MM.1S (cell line): ENCODE measurements around the gene LRCH1.

Experiments used
- CTCF ChIP-seq: fragments of 300-600 bp; sonication (generic); IDR thresholded peaks from 2 replicates; pipeline ENCODE4 v1.5.1; 2016; ENCODE audit warnings: antibody characterized with exemption, low read length, mixed read lengths
- EZH2 ChIP-seq: fragments of 300-600 bp; sonication (generic); optimal IDR thresholded peaks from 2 replicates; pipeline ENCODE3; 2017; ENCODE audit warnings: low read depth, mild to moderate bottlenecking, antibody characterized with exemption, low read length, mixed read lengths
- EZH2phosphoT487 ChIP-seq: fragments of 300-600 bp; sonication (generic); IDR thresholded peaks from 2 replicates; pipeline ENCODE4 v1.6.1; 2018; ENCODE audit warnings: antibody characterized with exemption, low read length

GRCh38 chr13:46698014-46698413 lies 145.0 kb downstream of the LRCH1 start:
- TF ChIP-seq CTCF (no peak), EZH2 (no peak), EZH2phosphoT487 (no peak)
